ENCODE data around the gene RP9. TPM values are rescaled to one million over a fixed set of nuclear protein-coding genes. Genes with fewer than 3 reads are reported as not detected.
A peak's percentile ranks its signal among the peaks of the same experiment; 100 is the strongest.

The RP9 gene
- total and polyA plus RNA-seq, 2 of the 13 experiments (the other 11 are each of a cell fraction or from before 2014, with no cell fraction given) = 14.2 to 18.6 TPM

DNA sequence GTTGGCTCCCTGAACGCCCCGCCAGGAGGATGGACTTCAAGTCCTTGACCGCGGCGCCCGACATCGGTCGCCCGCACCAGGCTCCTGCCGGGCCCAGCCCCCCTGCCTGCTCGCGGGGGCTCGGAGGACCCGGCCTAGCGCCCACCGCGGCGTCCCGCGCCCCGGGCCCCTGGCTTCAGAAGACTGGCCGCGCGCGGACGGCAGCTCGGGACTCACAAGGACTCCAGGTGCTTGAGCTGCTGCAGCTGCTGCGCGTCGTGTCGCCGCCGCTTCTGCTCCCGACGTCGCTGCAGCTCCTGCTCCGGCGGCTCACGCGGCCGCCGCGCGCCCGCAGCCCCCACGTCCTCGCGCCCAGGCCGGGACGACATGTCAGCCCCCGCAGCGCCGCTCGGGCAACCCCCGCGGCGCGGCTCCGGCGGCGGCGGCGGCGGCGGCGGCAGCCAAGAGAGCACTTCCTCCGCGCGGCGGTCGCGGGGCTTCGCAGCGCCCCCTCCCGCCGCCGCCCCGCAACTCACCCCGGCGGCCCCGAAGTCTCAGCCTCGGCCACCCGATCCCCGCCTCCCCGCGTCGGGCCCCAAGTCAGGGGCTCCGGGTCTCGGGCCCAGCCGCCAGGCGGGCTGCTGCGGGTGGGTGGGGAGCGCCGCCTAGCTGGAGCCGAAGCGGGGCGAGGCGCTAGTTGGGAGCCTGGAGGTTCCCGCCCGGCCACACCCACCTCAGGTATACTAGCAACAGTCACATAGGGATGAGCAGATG, at the start of gene RP9 (continued):
- TF ChIP-seq CENPX (CRISPR knock-in tag; IDR thresholded peaks at IDR 0.05) (no peak), POGZ (CRISPR knock-in tag; IDR thresholded peaks at IDR 0.05) (peak; percentile 87), ZNF530 (CRISPR knock-in tag; IDR thresholded peaks at IDR 0.05; ENCODE audit: low read depth) (no peak), ZSCAN29 (CRISPR knock-in tag; conservative IDR thresholded peaks at IDR 0.05) (no peak), SNAPC2 (CRISPR knock-in tag; IDR thresholded peaks at IDR 0.05) (no peak), ZNF143 (CRISPR knock-in tag; IDR thresholded peaks at IDR 0.05) (no peak), ZNF138 (CRISPR knock-in tag; IDR thresholded peaks at IDR 0.05; ENCODE audit: low read depth) (no peak), ZKSCAN1 (IDR thresholded peaks at IDR 0.05; ENCODE audit: low read length) (no peak), ZNF749 (CRISPR knock-in tag; IDR thresholded peaks at IDR 0.05; ENCODE audit: borderline replicate concordance) (no peak), FOXM1 (CRISPR knock-in tag; IDR thresholded peaks at IDR 0.05) (no peak), ZNF282 (IDR thresholded peaks at IDR 0.05; ENCODE audit: partially characterized antibody) (no peak), HOXD1 (CRISPR knock-in tag; IDR thresholded peaks at IDR 0.05) (no peak), MED13 (CRISPR knock-in tag; IDR thresholded peaks at IDR 0.05) (peak; percentile 28; the same call in 1 of the 2 replicates), ETV6 (CRISPR knock-in tag; conservative IDR thresholded peaks at IDR 0.05) (0 out of 2 replicates have a peak, but pooled peaks have one; percentile 27), ZNF230 (CRISPR knock-in tag; IDR thresholded peaks at IDR 0.05) (no peak), CBX1 (IDR thresholded peaks at IDR 0.05; ENCODE audit: low read depth) (no peak), RAD21 (CRISPR knock-in tag; IDR thresholded peaks at IDR 0.05) (peak; percentile 75; the same call in 1 of the 2 replicates), KDM2A (CRISPR knock-in tag; IDR thresholded peaks at IDR 0.05; ENCODE audit: borderline replicate concordance, low read depth) (peak; percentile 70), ZSCAN30 (CRISPR knock-in tag; IDR thresholded peaks at IDR 0.05) (no peak), SRSF4 (IDR thresholded peaks at IDR 0.05; ENCODE audit: low read depth, low read length, poor library complexity, severe bottlenecking) (no peak), DNMT1 (CRISPR knock-in tag; IDR thresholded peaks at IDR 0.05) (no peak), MBNL3 (CRISPR knock-in tag; conservative IDR thresholded peaks at IDR 0.05) (no peak), TP53 (CRISPR knock-in tag; conservative IDR thresholded peaks at IDR 0.05) (no peak), ZNF468 (CRISPR knock-in tag; IDR thresholded peaks at IDR 0.05) (no peak), ZNF207 (IDR thresholded peaks at IDR 0.05; ENCODE audit: borderline replicate concordance) (no peak)
- TF ChIP-seq, protein P1, sequence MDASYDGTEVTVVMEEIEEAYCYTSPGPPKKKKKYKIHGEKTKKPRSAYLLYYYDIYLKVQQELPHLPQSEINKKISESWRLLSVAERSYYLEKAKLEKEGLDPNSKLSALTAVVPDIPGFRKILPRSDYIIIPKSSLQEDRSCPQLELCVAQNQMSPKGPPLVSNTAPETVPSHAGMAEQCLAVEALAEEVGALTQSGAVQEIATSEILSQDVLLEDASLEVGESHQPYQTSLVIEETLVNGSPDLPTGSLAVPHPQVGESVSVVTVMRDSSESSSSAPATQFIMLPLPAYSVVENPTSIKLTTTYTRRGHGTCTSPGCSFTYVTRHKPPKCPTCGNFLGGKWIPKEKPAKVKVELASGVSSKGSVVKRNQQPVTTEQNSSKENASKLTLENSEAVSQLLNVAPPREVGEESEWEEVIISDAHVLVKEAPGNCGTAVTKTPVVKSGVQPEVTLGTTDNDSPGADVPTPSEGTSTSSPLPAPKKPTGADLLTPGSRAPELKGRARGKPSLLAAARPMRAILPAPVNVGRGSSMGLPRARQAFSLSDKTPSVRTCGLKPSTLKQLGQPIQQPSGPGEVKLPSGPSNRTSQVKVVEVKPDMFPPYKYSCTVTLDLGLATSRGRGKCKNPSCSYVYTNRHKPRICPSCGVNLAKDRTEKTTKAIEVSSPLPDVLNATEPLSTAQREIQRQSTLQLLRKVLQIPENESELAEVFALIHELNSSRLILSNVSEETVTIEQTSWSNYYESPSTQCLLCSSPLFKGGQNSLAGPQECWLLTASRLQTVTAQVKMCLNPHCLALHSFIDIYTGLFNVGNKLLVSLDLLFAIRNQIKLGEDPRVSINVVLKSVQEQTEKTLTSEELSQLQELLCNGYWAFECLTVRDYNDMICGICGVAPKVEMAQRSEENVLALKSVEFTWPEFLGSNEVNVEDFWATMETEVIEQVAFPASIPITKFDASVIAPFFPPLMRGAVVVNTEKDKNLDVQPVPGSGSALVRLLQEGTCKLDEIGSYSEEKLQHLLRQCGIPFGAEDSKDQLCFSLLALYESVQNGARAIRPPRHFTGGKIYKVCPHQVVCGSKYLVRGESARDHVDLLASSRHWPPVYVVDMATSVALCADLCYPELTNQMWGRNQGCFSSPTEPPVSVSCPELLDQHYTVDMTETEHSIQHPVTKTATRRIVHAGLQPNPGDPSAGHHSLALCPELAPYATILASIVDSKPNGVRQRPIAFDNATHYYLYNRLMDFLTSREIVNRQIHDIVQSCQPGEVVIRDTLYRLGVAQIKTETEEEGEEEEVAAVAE (CRISPR knock-in tag; IDR thresholded peaks at IDR 0.05; ENCODE audit: borderline replicate concordance) = no peak
- TF ChIP-seq, protein P2, sequence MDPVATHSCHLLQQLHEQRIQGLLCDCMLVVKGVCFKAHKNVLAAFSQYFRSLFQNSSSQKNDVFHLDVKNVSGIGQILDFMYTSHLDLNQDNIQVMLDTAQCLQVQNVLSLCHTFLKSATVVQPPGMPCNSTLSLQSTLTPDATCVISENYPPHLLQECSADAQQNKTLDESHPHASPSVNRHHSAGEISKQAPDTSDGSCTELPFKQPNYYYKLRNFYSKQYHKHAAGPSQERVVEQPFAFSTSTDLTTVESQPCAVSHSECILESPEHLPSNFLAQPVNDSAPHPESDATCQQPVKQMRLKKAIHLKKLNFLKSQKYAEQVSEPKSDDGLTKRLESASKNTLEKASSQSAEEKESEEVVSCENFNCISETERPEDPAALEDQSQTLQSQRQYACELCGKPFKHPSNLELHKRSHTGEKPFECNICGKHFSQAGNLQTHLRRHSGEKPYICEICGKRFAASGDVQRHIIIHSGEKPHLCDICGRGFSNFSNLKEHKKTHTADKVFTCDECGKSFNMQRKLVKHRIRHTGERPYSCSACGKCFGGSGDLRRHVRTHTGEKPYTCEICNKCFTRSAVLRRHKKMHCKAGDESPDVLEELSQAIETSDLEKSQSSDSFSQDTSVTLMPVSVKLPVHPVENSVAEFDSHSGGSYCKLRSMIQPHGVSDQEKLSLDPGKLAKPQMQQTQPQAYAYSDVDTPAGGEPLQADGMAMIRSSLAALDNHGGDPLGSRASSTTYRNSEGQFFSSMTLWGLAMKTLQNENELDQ (CRISPR knock-in tag; IDR thresholded peaks at IDR 0.05; ENCODE audit: borderline replicate concordance) = no peak
